IPS DF 6.9 (cell line): Measurements from ENCODE around the gene PAIP2B.
"Not testable (repeated sequence)": the region's sequence is repeated elsewhere in the genome, so short reads cannot be mapped to it uniquely, and the experiment has no call there.

ENCODE experiments used
- DNase-seq: peaks from one replicate; pipeline ENCODE4 v3.0.0-alpha.2; 2013; ENCODE audit warnings: low read depth, low spot score
- H3K27ac ChIP-seq: one replicate; pipeline ENCODE4 v1.5.1; 2013; ENCODE audit warnings: low read length, control low read depth
- H3K27me3 ChIP-seq: 2 replicates; pipeline ENCODE4 v1.6.1; 2013; ENCODE audit warnings: mild to moderate bottlenecking, low read length; ENCODE audit not compliant: control insufficient read depth, insufficient read depth
- H3K36me3 ChIP-seq: 2 replicates; pipeline ENCODE4 v1.6.1; 2013; ENCODE audit warnings: low read length; ENCODE audit not compliant: control insufficient read depth, insufficient read depth
- H3K4me1 ChIP-seq: 2 replicates; pipeline ENCODE4 v1.6.1; 2013; ENCODE audit warnings: low read length; ENCODE audit not compliant: control insufficient read depth, insufficient read depth
- H3K4me3 ChIP-seq: 2 replicates; pipeline ENCODE4 v1.5.1; 2013; ENCODE audit warnings: mild to moderate bottlenecking, low read length
- H3K9me3 ChIP-seq: 2 replicates; pipeline ENCODE4 v1.6.1; 2013; ENCODE audit warnings: low read length, inconsistent platforms; ENCODE audit not compliant: control insufficient read depth, insufficient read depth
- WGBS: extraction: QIAGEN DNeasy Blood & Tissue Kit; methylation state at CpG from one replicate; pipeline ENCODE4 v1.1.7; 2013; ENCODE audit warnings: mixed read lengths, missing lambda C conversion rate; ENCODE audit not compliant: insufficient read length, insufficient coverage; 5-methylcytosine and 5-hydroxymethylcytosine counted together

The PAIP2B gene

DNA sequence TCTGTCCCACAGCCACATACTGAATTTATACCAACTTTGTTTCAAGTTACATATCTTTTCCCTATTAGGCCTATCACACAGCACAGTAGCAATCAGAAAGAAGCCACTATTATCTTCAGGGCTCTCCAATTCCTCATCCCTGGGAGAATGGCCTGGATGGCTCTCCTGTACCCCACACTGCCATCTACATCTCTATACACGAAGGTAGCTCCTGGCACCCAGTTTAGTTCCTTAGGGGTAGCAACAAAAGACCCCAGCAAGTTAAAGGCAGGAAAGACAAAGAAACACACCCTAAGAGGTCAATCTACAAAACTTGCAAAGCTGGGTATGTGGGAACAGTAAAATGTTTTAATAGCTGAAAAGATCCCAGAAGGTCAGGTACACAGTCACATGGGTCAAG, 39.9 kb downstream of the PAIP2B start:
- H3K4me3 ChIP-seq, result no peak overlapping the region
- no peaks in the 10 kb centered on the region for H3K9me3 ChIP-seq
- H3K27ac ChIP-seq, result no peak overlapping the region
- H3K4me1 ChIP-seq, result peaks cover 3% of the 10 kb centered on the region; the same call in 1 of the 2 replicates
- no peaks in the 10 kb centered on the region for H3K36me3 ChIP-seq
- DNase-seq, result no peak
- WGBS, result no CpG with 5 or more reads among the region's 1 CpG
- H3K27me3 ChIP-seq, result no peaks in the 10 kb centered on the region

DNA sequence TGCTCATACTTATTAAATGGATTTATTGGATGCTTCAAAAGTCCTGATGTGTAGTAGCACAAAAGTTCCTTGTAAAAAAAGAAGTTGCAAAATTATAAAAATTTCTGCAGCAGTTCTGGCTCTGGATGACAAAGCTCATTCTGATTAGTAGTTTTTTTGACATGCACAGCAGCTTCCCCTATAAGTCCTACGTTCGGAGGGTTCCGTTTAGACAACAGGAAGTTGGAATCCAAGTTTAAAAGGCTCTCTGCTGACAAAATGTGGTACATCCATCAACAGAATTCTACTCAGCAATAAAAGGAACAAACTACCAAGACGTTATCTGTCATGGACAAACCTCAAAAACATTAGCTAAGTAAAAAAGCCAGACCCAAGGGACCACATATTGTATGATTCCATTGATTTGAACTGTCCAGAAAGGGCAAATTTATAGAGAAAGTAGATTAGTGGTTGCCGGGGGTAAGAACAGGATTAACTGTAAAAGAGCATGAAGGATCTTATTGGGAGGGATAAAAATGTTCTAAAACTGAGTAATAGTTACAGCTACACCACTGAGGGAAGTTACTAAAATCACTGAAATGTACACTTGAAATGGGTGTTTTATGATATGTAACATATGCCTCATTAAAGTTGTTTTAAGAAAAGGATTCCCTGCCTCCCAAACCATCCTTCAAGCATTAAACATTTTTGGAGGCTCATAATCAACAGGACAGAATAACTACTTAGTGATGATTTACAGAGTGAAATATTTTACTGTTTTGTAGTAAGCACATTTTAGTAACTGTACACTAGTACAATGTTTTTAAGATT, 43.4 kb downstream of the PAIP2B start:
- not testable (repeated sequence) for DNase-seq, H3K27ac ChIP-seq, H3K27me3 ChIP-seq, H3K9me3 ChIP-seq, H3K4me3 ChIP-seq, H3K36me3 ChIP-seq, H3K4me1 ChIP-seq
- no CpG with 5 or more reads among the region's 5 CpGs for WGBS

DNA sequence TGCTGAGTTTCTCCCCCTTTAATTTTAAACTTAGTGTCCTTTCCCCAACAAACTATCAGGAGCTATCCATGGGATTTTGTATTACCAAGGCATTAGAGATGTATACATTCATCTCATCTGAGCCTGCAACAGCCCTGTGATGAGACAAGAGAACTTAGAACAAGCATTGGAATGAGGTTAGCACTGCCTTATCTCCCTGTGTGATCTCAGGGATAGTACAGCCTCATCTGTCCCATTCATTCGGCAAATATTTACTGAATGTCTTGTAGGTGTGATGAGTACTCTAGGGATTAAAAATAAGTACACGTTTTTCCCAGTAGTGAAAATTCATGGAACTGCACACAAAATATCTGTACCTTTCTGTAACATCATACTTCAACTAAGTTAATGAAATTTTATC, 45.6 kb downstream of the PAIP2B start:
- Histone ChIP-seq H3K9me3 (no peaks in the 10 kb centered on the region), H3K36me3 (no peaks in the 10 kb centered on the region), H3K4me1 (peaks cover 2% of the 10 kb centered on the region; the same call in 1 of the 2 replicates), H3K27me3 (no peaks in the 10 kb centered on the region), H3K27ac (no peak overlapping the region), H3K4me3 (no peak overlapping the region)
- no peak for DNase-seq
- no CpG with 5 or more reads among the region's 2 CpGs for WGBS

DNA sequence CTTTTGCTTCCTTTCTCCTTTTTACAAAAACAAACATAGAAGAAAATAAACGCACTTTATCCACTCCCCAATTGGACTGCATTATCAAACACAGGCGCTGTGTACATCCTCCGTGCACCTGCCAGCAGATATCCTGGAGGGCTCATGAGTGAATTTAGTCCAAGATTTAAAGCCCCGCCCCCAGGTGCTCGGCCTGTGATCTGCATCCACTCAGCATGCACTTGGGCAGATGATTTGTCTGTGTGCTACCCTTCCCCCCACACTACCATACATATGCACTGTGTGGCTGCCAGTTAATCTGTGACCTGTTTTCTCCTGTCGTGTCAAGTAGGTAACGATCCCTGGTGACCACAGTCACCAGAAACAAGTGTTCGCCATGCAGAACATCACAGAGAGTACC, 48.1 kb downstream of the PAIP2B start:
- not testable (repeated sequence) for DNase-seq, H3K27ac ChIP-seq, H3K36me3 ChIP-seq, H3K4me3 ChIP-seq, H3K9me3 ChIP-seq, H3K4me1 ChIP-seq, H3K27me3 ChIP-seq
- WGBS, result no CpG with 5 or more reads among the region's 8 CpGs

DNA sequence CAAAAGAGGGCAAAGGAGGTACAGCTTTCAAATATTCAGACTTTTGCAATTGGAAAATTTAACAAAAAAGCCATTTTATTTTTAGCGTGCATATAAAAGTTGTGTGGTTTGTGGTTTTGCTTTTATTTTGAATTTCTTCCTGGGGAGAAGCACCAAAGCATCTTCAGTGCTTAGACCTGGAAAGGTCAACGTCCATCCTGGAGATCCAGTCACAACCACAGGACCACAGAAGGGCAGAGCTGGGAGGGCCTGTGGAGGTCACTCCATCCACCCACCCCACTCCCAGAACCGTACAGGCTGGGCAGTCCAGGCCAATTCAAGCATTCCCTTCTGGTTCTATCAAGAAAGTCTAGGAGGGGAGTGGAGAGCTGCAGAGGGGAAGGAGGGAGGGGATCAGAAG, 52.7 kb downstream of the PAIP2B start:
- Histone ChIP-seq H3K27ac (no peak overlapping the region), H3K4me3 (no peak overlapping the region), H3K36me3 (no peaks in the 10 kb centered on the region), H3K27me3 (no peaks in the 10 kb centered on the region), H3K4me1 (no peaks in the 10 kb centered on the region), H3K9me3 (no peaks in the 10 kb centered on the region)
- DNase-seq, result no peak
- no CpG with 5 or more reads among the region's 3 CpGs for WGBS

DNA sequence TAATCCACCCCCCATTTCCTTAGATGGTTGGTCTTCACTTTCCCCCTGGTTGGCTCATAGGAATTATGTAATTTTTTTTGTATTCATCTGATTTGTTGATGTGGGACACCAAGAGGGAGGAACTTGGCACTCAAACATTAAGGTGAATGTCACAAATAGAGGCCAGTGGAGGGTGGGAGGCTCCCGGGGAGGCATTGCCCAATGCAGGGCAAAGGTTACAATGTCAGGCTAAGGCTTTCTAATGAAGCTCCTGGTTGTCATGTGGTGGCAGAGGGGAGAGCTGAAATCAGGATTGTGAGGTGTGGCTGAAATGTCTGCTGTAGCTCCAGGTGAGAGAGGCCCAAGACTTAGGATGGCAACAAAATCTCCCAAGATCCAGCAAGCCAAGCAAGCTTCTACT, 53.8 kb downstream of the PAIP2B start:
- Histone ChIP-seq H3K4me3 (no peak overlapping the region), H3K4me1 (no peaks in the 10 kb centered on the region), H3K9me3 (no peaks in the 10 kb centered on the region), H3K36me3 (no peaks in the 10 kb centered on the region), H3K27me3 (no peaks in the 10 kb centered on the region), H3K27ac (no peak overlapping the region)
- WGBS, result no CpG with 5 or more reads among the region's 1 CpG
- DNase-seq, result no peak

DNA sequence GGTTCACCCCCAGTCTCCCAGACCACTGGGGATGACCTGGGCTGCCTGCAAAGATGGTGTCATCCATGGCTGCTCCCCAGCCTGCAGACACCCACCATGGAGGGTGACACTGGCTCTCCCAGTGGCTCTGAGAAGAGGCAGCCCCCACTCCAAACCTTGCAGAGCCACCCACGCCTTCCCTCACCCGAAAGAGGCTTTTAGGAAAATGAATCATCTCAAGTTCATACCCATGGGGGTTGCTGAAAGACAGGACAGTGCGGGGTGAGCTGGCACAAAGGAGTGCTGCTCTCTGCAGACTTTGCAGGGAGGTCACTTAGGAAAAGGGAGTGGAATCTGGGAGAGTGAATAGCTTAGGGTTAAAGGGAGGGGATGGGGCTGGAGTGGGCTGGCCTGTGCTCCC, 60.1 kb downstream of the PAIP2B start:
- no peak for DNase-seq
- Histone ChIP-seq H3K4me1 (no peaks in the 10 kb centered on the region), H3K27ac (no peak overlapping the region), H3K36me3 (no peaks in the 10 kb centered on the region), H3K9me3 (no peaks in the 10 kb centered on the region), H3K27me3 (no peaks in the 10 kb centered on the region), H3K4me3 (no peak overlapping the region)
- WGBS, result no CpG with 5 or more reads among the region's 3 CpGs

DNA sequence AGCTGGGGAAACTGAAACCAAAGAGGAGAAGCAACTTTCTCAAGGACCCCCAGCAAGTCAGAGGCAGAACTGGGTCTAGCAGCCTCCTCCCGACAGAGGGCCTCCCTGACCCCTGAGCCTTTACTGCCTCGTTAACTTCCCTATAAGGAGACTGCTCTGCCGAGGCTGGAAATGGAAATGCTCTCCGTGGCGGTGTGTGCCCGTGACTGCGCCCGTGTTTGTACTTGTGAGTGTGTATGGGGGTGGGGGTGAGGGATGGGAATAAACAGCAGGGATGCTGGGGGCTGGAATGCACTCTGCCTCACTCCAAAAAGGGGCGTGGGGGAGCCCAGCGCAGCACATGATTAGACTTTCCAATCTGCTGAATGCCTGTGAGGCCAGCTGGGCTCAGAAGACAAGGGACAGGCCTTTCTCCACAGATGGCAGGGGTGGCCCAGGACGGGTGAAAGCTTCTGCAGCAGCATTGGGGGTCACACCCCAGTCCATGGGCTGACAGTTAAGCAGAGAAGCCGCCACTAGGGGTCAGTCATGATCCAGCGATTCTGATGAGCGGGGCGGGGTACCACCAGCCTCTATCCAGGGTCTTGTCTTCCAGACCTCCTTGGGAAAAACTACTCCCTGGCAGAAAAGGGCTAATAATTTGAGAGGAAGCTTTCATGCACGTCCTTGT, 69.6 kb downstream of the PAIP2B start:
- H3K36me3 ChIP-seq, result no peaks in the 10 kb centered on the region
- no peak overlapping the region for H3K4me3 ChIP-seq
- H3K27ac ChIP-seq, result no peak overlapping the region
- peaks cover 2% of the 10 kb centered on the region; the same call in 1 of the 2 replicates for H3K4me1 ChIP-seq
- H3K9me3 ChIP-seq, result no peaks in the 10 kb centered on the region
- peak; percentile 75 for DNase-seq
- no peaks in the 10 kb centered on the region for H3K27me3 ChIP-seq
- no CpG with 5 or more reads among the region's 16 CpGs for WGBS

DNA sequence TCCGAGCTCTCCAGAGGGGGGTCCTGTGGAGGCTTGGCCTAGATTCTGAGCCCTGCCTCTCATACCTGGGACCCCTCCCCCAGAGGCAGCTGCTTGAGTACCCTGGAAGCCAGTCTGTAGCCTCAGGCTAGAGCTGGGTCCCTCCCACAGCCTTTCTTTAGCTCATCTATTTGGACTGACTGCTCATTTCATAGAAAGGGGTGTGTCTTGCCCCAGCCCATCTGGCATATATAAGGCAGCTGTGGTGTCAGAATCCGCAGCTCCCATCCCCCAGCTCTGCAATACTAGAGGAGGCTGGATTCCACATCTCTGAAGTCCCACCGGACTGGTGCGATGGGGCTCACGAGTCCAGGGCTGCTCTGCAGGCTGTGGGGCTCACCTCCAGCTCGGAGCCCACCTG, 70.3 kb downstream of the PAIP2B start:
- H3K9me3 ChIP-seq, result no peaks in the 10 kb centered on the region
- no peak overlapping the region for H3K27ac ChIP-seq
- WGBS, result no CpG with 5 or more reads among the region's 6 CpGs
- no peak overlapping the region for H3K4me3 ChIP-seq
- H3K36me3 ChIP-seq, result no peaks in the 10 kb centered on the region
- no peaks in the 10 kb centered on the region for H3K27me3 ChIP-seq
- peaks cover 2% of the 10 kb centered on the region; the same call in 1 of the 2 replicates for H3K4me1 ChIP-seq
- no peak for DNase-seq

DNA sequence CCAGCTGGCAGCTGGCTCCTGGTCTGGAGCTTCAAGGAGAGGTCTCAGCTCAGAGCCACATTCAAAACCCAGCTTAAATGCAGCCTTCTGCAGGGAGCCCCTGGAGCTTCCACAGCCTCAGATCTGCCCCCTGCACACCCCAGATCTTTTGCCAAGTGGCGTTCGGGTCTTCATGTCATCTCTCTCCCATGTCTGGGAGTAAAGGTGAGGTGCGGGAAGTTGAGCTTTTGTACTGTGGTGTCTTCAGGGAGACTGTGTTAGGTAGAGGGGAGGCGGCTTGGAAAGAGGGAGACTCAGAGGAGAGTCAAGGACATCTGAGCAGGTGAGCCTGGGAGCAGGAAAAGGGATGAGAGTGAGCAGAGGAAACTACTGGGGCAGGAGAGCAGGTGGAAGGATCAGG, 71.1 kb downstream of the PAIP2B start:
- Histone ChIP-seq H3K27me3 (no peaks in the 10 kb centered on the region), H3K4me3 (no peak overlapping the region), H3K9me3 (no peaks in the 10 kb centered on the region), H3K36me3 (no peaks in the 10 kb centered on the region), H3K4me1 (peaks cover 2% of the 10 kb centered on the region; the same call in 1 of the 2 replicates), H3K27ac (no peak overlapping the region)
- no peak for DNase-seq
- no CpG with 5 or more reads among the region's 4 CpGs for WGBS
